HepG2 (cell line): ENCODE measurements around the gene CREBRF. TPM values are rescaled to one million over a fixed set of nuclear protein-coding genes. Genes with fewer than 3 reads are reported as not detected.

ENCODE experiments used
- ARNT2 ChIP-seq: sonication (generic); formaldehyde crosslinking; IDR thresholded peaks from 2 replicates; pipeline ENCODE4 v1.8.0; 2022; ENCODE audit warnings: mild to moderate bottlenecking, low read depth, missing genetic modification reagents, moderate library complexity
- CBX5 ChIP-seq: sonication (generic); formaldehyde crosslinking; IDR thresholded peaks from 2 replicates; pipeline ENCODE4 v1.4.0; 2020; ENCODE audit warnings: missing genetic modification reagents, borderline replicate concordance
- CC2D1A ChIP-seq: sonication (generic); formaldehyde crosslinking; IDR thresholded peaks from 2 replicates; pipeline ENCODE4 v1.8.1; 2023; ENCODE audit warnings: mild to moderate bottlenecking, missing genetic modification reagents
- FOXK1 ChIP-seq: sonication (generic); formaldehyde crosslinking; IDR thresholded peaks from 2 replicates; pipeline ENCODE4 v1.4.0; 2020; ENCODE audit warnings: low read depth, missing genetic modification reagents, borderline replicate concordance
- GFI1 ChIP-seq: sonication (generic); formaldehyde crosslinking; IDR thresholded peaks from 2 replicates; pipeline ENCODE4 v1.5.0; 2020; ENCODE audit warnings: missing genetic modification reagents, mild to moderate bottlenecking, borderline replicate concordance
- HCFC1 ChIP-seq: fragments of 150-350 bp; IDR thresholded peaks from 2 replicates; pipeline ENCODE4 v1.6.1; 2014; ENCODE audit warnings: low read depth, low read length
- NAIF1 ChIP-seq: sonication (generic); formaldehyde crosslinking; IDR thresholded peaks from 2 replicates; pipeline ENCODE4 v1.5.0; 2020; ENCODE audit warnings: mild to moderate bottlenecking, missing genetic modification reagents, borderline replicate concordance
- NR2F6 ChIP-seq, 2 experiments: IDR thresholded peaks; 2 replicates each; pipeline ENCODE4 v1.6.1; 2016; ENCODE audit warnings: antibody characterized with exemption in 1 of 2, mild to moderate bottlenecking in 1 of 2
- TOE1 ChIP-seq: sonication (generic); formaldehyde crosslinking; IDR thresholded peaks from 2 replicates; pipeline ENCODE4 v1.4.0; 2020; ENCODE audit warnings: mild to moderate bottlenecking, missing genetic modification reagents
- ZBTB37 ChIP-seq: sonication (generic); formaldehyde crosslinking; IDR thresholded peaks from 2 replicates; pipeline ENCODE4 v1.4.0; 2020; ENCODE audit warnings: mild to moderate bottlenecking, missing genetic modification reagents
- ZNF121 ChIP-seq: sonication (generic); formaldehyde crosslinking; IDR thresholded peaks from 2 replicates; pipeline ENCODE4 v1.5.0; 2020; ENCODE audit warnings: mild to moderate bottlenecking, missing genetic modification reagents
- ZNF280D ChIP-seq: sonication (generic); formaldehyde crosslinking; IDR thresholded peaks from 2 replicates; pipeline ENCODE4 v1.5.1; 2020; ENCODE audit warnings: mild to moderate bottlenecking, missing genetic modification reagents
- ZNF318 ChIP-seq: sonication (generic); formaldehyde crosslinking; IDR thresholded peaks from 2 replicates; pipeline ENCODE4 v1.4.0; 2020; ENCODE audit warnings: mild to moderate bottlenecking, missing genetic modification reagents
- ZNF557 ChIP-seq: sonication (generic); formaldehyde crosslinking; IDR thresholded peaks from 2 replicates; pipeline ENCODE4 v1.4.0; 2020; ENCODE audit warnings: missing genetic modification reagents
- ZSCAN30 ChIP-seq: sonication (generic); formaldehyde crosslinking; IDR thresholded peaks from 2 replicates; pipeline ENCODE4 v1.5.0; 2020; ENCODE audit warnings: mild to moderate bottlenecking, missing genetic modification reagents
- polyA plus RNA-seq, 8 experiments: library from polyadenylated mRNA; depleted of rRNA in 3 of 8; stranded (reverse) in 7 of 8; unstranded in 1 of 8; fragments of >200 nt; fragmentation: Illumina TruSeq in 4 of 8; extraction: Trizol in 4 of 8; gene quantifications; 2 replicates each; pipeline versions ENCODE4 v1.2.1 to v1.2.3, GENCODE V29; 2011 to 2016; ENCODE audit warnings: low read depth in 4 of 8, missing spikeins in 1 of 8, mixed read lengths in 1 of 8; ENCODE audit not compliant: insufficient read depth in 1 of 8
- total RNA-seq, 5 experiments: library from RNA; depleted of rRNA; stranded (reverse); fragments of >200 nt; fragmentation: Illumina TruSeq; extraction: Trizol; gene quantifications; 2 replicates each; pipeline ENCODE4 v1.2.3, GENCODE V29; 2016; ENCODE audit warnings: low read depth in 1 of 5

CREBRF gene
- total and polyA plus RNA-seq, 2 of the 13 experiments (the other 11 are each of a cell fraction or from before 2014, with no cell fraction given), result 4.5 to 10.2 TPM

- TF ChIP-seq ZNF318 (CRISPR knock-in tag) (no peak), NR2F6 (IDR thresholded peaks at IDR 0.05) (0 out of 2 replicates have a peak, but pooled peaks have one; percentile 7), NR2F6 (CRISPR knock-in tag; IDR thresholded peaks at IDR 0.05) (peak; percentile 63; the same call in 1 of the 2 replicates), TOE1 (CRISPR knock-in tag) (no peak), ZNF557 (CRISPR knock-in tag) (no peak), NAIF1 (CRISPR knock-in tag) (no peak), ZNF121 (CRISPR knock-in tag) (no peak), ZNF280D (CRISPR knock-in tag) (peak; percentile 49; the same call in 1 of the 2 replicates), GFI1 (CRISPR knock-in tag) (0 out of 2 replicates have a peak, but pooled peaks have one; percentile 29), CC2D1A (CRISPR knock-in tag) (0 out of 2 replicates have a peak, but pooled peaks have one; percentile 21), ARNT2 (no peak), CBX5 (CRISPR knock-in tag) (peak; percentile 91; the same call in 1 of the 2 replicates), ZBTB37 (CRISPR knock-in tag) (no peak), HCFC1 (peak; percentile 65), FOXK1 (CRISPR knock-in tag) (peak; percentile 85), ZSCAN30 (no peak)
These were observed 88.3 kb downstream of the CREBRF start, which contains the start of gene BNIP1 (continued) for GRCh38 chr5:173144200-173145176.
